Naive B cell (primary cell): ENCODE measurements around the gene CSMD2. TPM values are rescaled to one million over a fixed set of nuclear protein-coding genes. Genes with fewer than 3 reads are reported as not detected.

Experiments used
- ATAC-seq, 2 donors: fragments of 150-1000 bp; cut with Tn5 transposase; 2 replicates each; pipeline ENCODE4 v1.10.0; 2021; ENCODE audit warnings: low read depth in 2 of 2, mild to moderate bottlenecking in 2 of 2, moderate library complexity in 2 of 2
- DNase-seq: peaks from one replicate; pipeline ENCODE4 v3.0.0; 2022
- H3K27ac Mint-ChIP-seq, 6 donors: one replicate each; pipeline ENCODE4 v1.8.0; 2020 to 2022; ENCODE audit warnings: mild to moderate bottlenecking in 6 of 6, mixed read lengths in 6 of 6, moderate library complexity in 5 of 6, inconsistent platforms in 2 of 6
- H3K27me3 Mint-ChIP-seq, 3 donors: one replicate each; pipeline ENCODE4 v1.8.0; 2021 to 2022; ENCODE audit warnings: mixed read lengths in 3 of 3, mild to moderate bottlenecking in 1 of 3
- H3K36me3 Mint-ChIP-seq, 2 donors: one replicate each; pipeline ENCODE4 v1.8.0; 2020 to 2022; ENCODE audit warnings: mixed read lengths in 2 of 2, inconsistent platforms in 1 of 2, mild to moderate bottlenecking in 1 of 2
- H3K4me1 Mint-ChIP-seq, 3 donors: one replicate each; pipeline ENCODE4 v1.8.0; 2020 to 2022; ENCODE audit warnings: mixed read lengths in 3 of 3, inconsistent platforms in 1 of 3, mild to moderate bottlenecking in 1 of 3, moderate library complexity in 1 of 3
- H3K4me3 Mint-ChIP-seq, 8 donors: one replicate each; pipeline ENCODE4 v1.8.0; 2020 to 2022; ENCODE audit warnings: mild to moderate bottlenecking in 8 of 8, mixed read lengths in 8 of 8, moderate library complexity in 8 of 8, inconsistent platforms in 2 of 8
- H3K9me3 Mint-ChIP-seq, 7 donors: one replicate each; pipeline ENCODE4 v1.8.0; 2020 to 2022; ENCODE audit warnings: mixed read lengths in 7 of 7, mild to moderate bottlenecking in 5 of 7, inconsistent platforms in 2 of 7, moderate library complexity in 1 of 7
- polyA plus RNA-seq, 6 donors: library from polyadenylated mRNA; unstranded; fragments of 300-500 nt; fragmentation: Illumina TruSeq; gene quantifications; one replicate each; pipeline ENCODE4 v1.2.3, GENCODE V29; 2021; ENCODE audit warnings: low read depth in 6 of 6

The CSMD2 gene
- polyA plus RNA-seq, 6 donors from 2014 or later: not detected

DNA sequence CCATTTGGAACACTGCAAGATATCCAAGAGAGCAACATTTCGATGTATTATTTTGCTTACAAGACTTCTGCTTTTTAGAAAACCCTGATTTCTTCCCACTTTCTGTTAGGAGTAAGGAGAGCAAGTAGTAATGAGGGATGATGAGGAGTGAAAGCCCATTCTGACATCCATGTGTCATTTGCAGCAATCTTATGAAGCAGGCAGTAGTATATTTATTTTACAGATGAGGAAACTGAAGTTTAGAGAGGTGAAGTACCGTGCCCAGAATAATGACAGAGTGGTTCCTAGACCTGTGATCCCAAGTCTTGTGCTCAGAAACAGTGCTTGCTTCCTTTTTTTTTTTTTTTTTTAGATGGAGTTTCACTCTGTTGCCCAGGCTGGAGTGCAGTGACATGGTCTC is 699.7 kb downstream of the CSMD2 start:
- no peaks in the 10 kb centered on the region for H3K36me3 Mint-ChIP-seq
- H3K4me1 Mint-ChIP-seq: peaks cover 31 to 39% (median 37%) of the 10 kb centered on the region in 3 donors

DNA sequence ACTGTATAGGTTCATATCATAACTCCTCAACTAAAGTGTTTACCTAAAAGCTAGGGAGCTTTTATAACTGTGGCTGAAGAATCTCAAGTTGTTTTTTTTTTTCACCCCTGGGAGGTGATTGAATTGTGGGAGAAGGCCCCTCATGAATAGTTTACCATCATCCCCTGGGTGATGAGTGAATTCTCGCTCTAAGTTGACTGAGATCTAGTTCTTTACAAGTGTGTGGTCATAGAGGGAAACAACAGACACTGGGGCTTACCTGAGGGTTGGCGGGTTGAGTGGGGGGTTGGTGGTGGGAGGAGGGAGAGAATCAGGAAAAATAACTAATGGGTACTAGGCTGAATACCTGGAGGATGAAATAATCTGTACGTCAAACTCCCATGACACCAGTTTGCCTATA is 700.5 kb downstream of the CSMD2 start:
- H3K27ac Mint-ChIP-seq: peak overlapping the region in 1 of 6 donors; percentile 11
- no peaks in the 10 kb centered on the region for H3K9me3 Mint-ChIP-seq
- H3K27me3 Mint-ChIP-seq: no peaks in the 10 kb centered on the region
- H3K4me3 Mint-ChIP-seq: no peak overlapping the region
- DNase-seq (no peak), ATAC-seq (no peak)
- H3K4me1 Mint-ChIP-seq: peaks cover 38 to 46% (median 44%) of the 10 kb centered on the region in 3 donors
- no peaks in the 10 kb centered on the region for H3K36me3 Mint-ChIP-seq

More for the DNA sequence above, 699.7 kb downstream of the CSMD2 start:
- Mint-ChIP-seq H3K27me3 (no peaks in the 10 kb centered on the region), H3K27ac (no peak overlapping the region), H3K9me3 (no peaks in the 10 kb centered on the region), H3K4me3 (no peak overlapping the region)
- ATAC-seq (no peak), DNase-seq (no peak)

Other genes starting within 250 kb of the CSMD2 start
- not detected for gene C1orf94, start 11.7 kb upstream of the CSMD2 start, polyA plus RNA-seq